Measurements from ENCODE around the gene KREMEN1. TPM values are rescaled to one million over a fixed set of nuclear protein-coding genes. Genes with fewer than 3 reads are reported as not detected.
A peak's percentile ranks its signal among the peaks of the same experiment; 100 is the strongest.

The KREMEN1 gene
- total and polyA plus RNA-seq, 9 of the 15 experiments (the other 6 are each of a cell fraction or from before 2014, with no cell fraction given) = 0.69 to 11.5 (median 4.3) TPM

- in situ Hi-C loops (cut with MboI) (no loop called here), intact Hi-C loops (cut with micrococcal nuclease) (no loop called here)
- TF ChIP-seq SRF (CRISPR knock-in tag; IDR thresholded peaks at IDR 0.05) (no peak), GTF2E2 (tag; IDR thresholded peaks at IDR 0.05) (no peak), SAP30 (IDR thresholded peaks at IDR 0.05; ENCODE audit: borderline replicate concordance, insufficient read depth, low read depth, low read length, poor library complexity, severe bottlenecking) (no peak), SUPT5H (IDR thresholded peaks at IDR 0.05) (no peak), EP300 (IDR thresholded peaks at IDR 0.05; ENCODE audit: low read length) (no peak), XRCC4 (IDR thresholded peaks at IDR 0.05; ENCODE audit: extremely low read depth, insufficient read depth, insufficient read length) (no peak), PPARD (CRISPR knock-in tag; IDR thresholded peaks at IDR 0.05) (no peak), ZHX1 (conservative IDR thresholded peaks at IDR 0.05; ENCODE audit: low read length) (no peak), ZNF584 (CRISPR knock-in tag; IDR thresholded peaks at IDR 0.05; ENCODE audit: low read depth) (no peak), IFI16 (CRISPR knock-in tag; IDR thresholded peaks at IDR 0.05) (no peak), ZNF778 (CRISPR knock-in tag; IDR thresholded peaks at IDR 0.05) (no peak), CBX1 (IDR thresholded peaks at IDR 0.05; ENCODE audit: low read depth) (no peak), FOXA3 (CRISPR knock-in tag; conservative IDR thresholded peaks at IDR 0.05 in 1 of 2, IDR thresholded peaks at IDR 0.05 in 1 of 2) (no peak), ELF1 (tag; IDR thresholded peaks at IDR 0.05) (no peak), ZFP1 (CRISPR knock-in tag; IDR thresholded peaks at IDR 0.05) (no peak), POLR3A (IDR thresholded peaks at IDR 0.05; ENCODE audit: borderline replicate concordance, extremely low read depth, insufficient read depth, insufficient read length) (no peak), ZNF707 (CRISPR knock-in tag; conservative IDR thresholded peaks at IDR 0.05) (no peak), KHSRP (IDR thresholded peaks at IDR 0.05) (no peak), TBP (optimal IDR thresholded peaks at IDR 0.05; ENCODE audit: low read depth, low read length) (no peak)
- BruUV-seq (replicated peaks) = no TSS peak
- Histone ChIP-seq H2AFZ (ENCODE audit: low read depth, low read length) (no peak overlapping the region), H3K27ac (ENCODE audit: extremely low read depth, low read depth, low read length) (peak overlapping the region; percentile 42; the same call in 1 of the 3 replicates), H3K4me1 (replicated peaks in 1 of 2; ENCODE audit: control insufficient read depth in 2 of 2, insufficient read depth in 2 of 2, low read length in 2 of 2) (peaks cover 4 to 15% of the 10 kb centered on the region in 2 experiments; a peak in 2 of 5 replicates), H4K20me1 (replicated peaks; ENCODE audit: control insufficient read depth, insufficient read depth, low read length) (no peaks in the 10 kb centered on the region), H3K36me3 (ENCODE audit: control insufficient read depth, insufficient read depth, low read length) (no peaks in the 10 kb centered on the region), H3K27me3 (ENCODE audit: control insufficient read depth in 2 of 2, insufficient read depth in 2 of 2, low read length in 2 of 2) (no peaks in the 10 kb centered on the region), H3K9ac (ENCODE audit: insufficient read depth in 1 of 2, low read depth in 2 of 2, low read length in 2 of 2) (peak overlapping the region in 1 of 2 experiments; percentile 4; a peak in 1 of 4 replicates), H3K9me3 (replicated peaks; ENCODE audit: control insufficient read depth, insufficient read depth, low read depth, low read length) (no peaks in the 10 kb centered on the region), H3K79me2 (ENCODE audit: control insufficient read depth, insufficient read depth, low read length) (no peaks in the 10 kb centered on the region), H3K4me3 (no peak overlapping the region), H3K9me1 (ENCODE audit: control insufficient read depth, insufficient read depth, low read length) (no peaks in the 10 kb centered on the region), H3K4me2 (ENCODE audit: insufficient read depth, low read length) (no peak overlapping the region)
- CTCF ChIA-PET (ENCODE audit: low intra/inter-chr PET ratio) = no interaction called here
- 73% methylated on average over 2 of the region's 2 CpGs for WGBS (ENCODE audit: insufficient coverage, low coverage, missing lambda C conversion rate)
- POLR2A ChIA-PET = interaction anchor here (1.7 kb wide), 1 partner anchor 54 kb away, joined by 3 read pairs; no protein-coding TSS in a partner anchor
- no peak for DNase-seq (ENCODE audit: extremely low read depth in 1 of 4, low spot score in 3 of 4)
- FAIRE-seq = no peak
- ATAC-seq = no peak
These were observed 56.9 kb downstream of the KREMEN1 start for GRCh38 chr22:29129808-29130140.
